GM12874 (cell line): Measurements from ENCODE around the gene HDLBP.

Source experiments
- TF ChIP-seq, protein P1 (sequence below): IDR thresholded peaks from 2 replicates; pipeline ENCODE4 v1.5.1; 2011; ENCODE audit warnings: low read depth, mild to moderate bottlenecking, control low read depth, low read length, moderate library complexity; ENCODE audit not compliant: insufficient read depth

Gene HDLBP

DNA sequence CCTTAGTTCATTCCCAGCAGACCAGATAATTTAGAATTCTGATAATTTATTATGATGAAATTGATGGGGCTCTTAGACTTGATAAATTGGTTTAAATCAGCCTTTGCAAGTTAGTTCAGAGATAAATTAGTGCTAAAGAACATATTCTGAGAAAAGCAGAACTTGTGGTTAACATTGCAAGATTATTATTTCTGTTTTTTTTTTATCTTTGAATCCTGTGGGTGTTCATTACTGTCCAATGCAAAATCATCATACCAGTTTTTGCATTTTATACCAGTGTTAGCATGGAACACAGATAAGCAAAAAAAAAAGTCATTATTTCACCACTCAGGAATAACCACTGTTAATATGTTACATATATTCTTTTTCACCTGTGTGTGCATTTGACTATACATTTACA is 9.3 kb upstream of the HDLBP start:
- TF ChIP-seq, protein P1, sequence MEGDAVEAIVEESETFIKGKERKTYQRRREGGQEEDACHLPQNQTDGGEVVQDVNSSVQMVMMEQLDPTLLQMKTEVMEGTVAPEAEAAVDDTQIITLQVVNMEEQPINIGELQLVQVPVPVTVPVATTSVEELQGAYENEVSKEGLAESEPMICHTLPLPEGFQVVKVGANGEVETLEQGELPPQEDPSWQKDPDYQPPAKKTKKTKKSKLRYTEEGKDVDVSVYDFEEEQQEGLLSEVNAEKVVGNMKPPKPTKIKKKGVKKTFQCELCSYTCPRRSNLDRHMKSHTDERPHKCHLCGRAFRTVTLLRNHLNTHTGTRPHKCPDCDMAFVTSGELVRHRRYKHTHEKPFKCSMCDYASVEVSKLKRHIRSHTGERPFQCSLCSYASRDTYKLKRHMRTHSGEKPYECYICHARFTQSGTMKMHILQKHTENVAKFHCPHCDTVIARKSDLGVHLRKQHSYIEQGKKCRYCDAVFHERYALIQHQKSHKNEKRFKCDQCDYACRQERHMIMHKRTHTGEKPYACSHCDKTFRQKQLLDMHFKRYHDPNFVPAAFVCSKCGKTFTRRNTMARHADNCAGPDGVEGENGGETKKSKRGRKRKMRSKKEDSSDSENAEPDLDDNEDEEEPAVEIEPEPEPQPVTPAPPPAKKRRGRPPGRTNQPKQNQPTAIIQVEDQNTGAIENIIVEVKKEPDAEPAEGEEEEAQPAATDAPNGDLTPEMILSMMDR = no peak

DNA sequence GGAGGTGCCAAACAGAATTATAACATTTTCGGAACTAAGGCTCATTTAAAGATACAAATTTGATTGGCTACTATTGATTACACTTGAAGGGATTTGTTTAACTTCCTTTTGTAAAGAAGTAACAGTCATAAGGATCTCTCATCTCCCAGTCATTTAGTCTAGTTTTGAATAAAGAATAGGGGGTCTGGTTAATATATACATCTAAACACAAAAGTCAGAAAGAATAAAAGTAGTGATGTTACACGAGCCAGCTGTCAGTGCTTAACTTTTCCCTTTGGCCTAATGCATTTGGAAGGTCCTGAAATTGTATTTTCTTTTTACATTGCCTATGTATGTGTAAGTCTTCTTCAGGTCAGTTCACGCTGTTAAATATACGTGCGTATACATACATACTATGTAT is 8.3 kb upstream of the HDLBP start:
- TF ChIP-seq, protein P1 = no peak

DNA sequence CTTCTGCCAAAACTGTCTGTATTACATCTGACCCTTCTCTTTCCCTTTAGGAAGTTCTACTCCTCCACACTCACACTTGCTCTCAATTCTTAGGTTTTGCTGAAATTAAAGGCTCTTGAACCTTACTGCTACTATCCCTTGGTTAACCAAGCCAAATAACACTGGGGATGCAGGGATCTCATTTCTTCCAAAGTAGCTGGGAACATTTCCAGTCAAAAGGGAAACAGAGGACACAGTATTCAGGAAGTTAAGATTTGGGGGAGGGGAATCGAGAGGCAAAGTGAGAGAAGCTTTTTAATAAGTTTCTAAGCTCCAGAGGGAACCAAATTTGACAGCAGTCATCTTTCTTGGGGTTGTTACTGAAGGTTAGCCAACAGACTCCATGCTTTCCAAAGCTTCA is 6.4 kb upstream of the HDLBP start:
- TF ChIP-seq, protein P1 = no peak

DNA sequence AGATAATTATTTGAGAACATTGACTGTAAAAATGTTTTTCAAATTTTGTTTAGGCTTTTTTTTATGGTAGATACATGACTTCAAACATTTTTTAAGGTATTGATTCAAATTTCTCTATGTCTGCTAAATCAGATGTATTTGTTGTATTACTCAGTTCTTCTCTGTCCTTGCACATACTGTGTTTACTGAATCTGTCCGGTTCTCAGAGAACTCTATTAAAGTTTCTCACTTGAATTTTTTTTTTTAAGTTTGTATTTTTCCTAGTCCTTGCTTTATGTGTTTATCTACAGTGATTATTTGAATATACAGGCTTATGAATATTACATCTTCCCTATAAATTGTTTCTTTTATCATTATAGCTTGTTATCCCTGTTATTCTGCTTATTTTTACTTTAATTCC is 5.6 kb upstream of the HDLBP start:
- TF ChIP-seq, protein P1 = no peak

DNA sequence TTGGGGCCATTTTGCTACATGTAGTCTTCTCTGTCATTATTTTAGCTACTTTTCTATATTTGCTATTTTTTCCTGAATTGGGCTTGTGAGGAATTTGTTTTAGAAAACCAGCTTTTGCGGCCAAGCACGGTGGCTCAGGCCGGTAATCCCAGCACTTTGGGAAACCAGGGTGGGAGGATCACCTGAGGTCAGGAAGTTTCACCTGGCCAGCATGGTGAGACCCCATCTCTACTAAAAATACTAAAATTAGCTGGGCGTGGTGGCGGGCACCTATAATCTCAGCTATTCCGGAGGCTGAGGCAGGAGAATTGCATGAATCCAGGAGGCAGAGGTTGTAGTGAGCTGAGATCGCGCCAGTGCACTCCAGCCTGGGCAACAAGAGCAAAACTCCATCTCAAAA is 4.9 kb upstream of the HDLBP start:
- TF ChIP-seq, protein P1 = no peak

DNA sequence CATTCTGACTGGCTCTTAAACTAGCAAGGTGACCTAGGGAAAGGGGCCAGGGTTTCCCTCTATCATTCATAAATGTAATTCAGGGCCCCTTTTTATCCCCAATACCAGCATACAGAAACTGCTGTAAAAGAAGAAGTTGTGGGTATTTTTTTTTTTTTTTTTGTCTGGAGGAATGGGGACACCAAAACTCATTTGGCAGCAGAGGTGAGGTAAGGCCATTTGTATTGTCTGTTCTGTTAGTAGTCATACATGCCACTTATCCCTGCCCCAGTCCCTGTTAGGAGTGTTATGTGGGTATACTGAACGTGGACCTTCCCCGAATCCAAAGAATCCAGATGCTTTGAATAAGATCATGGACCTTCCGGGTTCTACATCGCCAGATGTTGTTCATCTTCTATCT is 1.9 kb upstream of the HDLBP start:
- TF ChIP-seq, protein P1 = no peak

DNA sequence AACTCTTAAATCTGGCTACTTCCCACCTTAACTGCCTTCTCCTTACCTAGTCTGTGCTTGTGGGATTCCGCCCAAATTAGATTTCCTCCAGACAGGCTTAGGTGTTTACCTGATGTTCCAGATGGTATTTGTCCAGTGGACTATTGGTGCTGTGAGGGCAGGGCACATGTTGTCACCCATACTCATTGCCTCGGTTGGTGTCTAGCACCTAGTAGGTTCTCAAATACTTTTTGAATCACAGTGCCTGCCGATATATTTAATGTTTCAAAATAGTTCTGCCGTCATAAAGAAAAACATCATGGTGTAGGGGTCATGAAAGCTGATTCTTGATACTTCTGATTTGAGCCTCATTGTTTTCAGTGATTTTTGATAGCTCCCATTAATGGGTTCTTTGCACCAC is 1.4 kb upstream of the HDLBP start:
- TF ChIP-seq, protein P1 = no peak
